Lower leg skin (tissue), 4 donors: Measurements from ENCODE around the gene LYRM4. TPM values are rescaled to one million over a fixed set of nuclear protein-coding genes. Genes with fewer than 3 reads are reported as not detected.

Experiments
- DNase-seq, 2 donors: peaks; one replicate each; pipeline ENCODE4 v3.0.0-alpha.2; 2019; ENCODE audit warnings: low spot score in 2 of 2
- H3K4me3 ChIP-seq: fragments of 200-600 bp; sonication (generic); 2 replicates; pipeline ENCODE4 v1.5.1; 2017; ENCODE audit warnings: mild to moderate bottlenecking, low read depth; ENCODE audit not compliant: poor library complexity, severe bottlenecking
- CTCF ChIP-seq, 3 donors: fragments of 450-650 bp; IDR thresholded peaks; one replicate each; pipeline ENCODE4 v1.5.1; 2016; ENCODE audit warnings: antibody characterized with exemption in 3 of 3, mild to moderate bottlenecking in 3 of 3, moderate library complexity in 2 of 3
- POLR2A ChIP-seq, 2 donors: fragments of 450-650 bp; IDR thresholded peaks; one replicate each; pipeline ENCODE4 v1.6.1; 2016 to 2017; ENCODE audit warnings: antibody characterized with exemption in 2 of 2, mild to moderate bottlenecking in 1 of 2, moderate library complexity in 1 of 2
- WGBS, 2 donors: methylation state at CpG; one replicate each; pipeline ENCODE4 v1.1.5; 2018; 5-methylcytosine and 5-hydroxymethylcytosine counted together
- intact Hi-C: fragments of 100-400 bp; cut with DNase I; formaldehyde crosslinking; loops from one replicate; pipeline ENCODE4 v1.15.0; 2023; ENCODE audit warnings: low total_unique reads
- total RNA-seq, 4 donors: library from RNA; depleted of rRNA; stranded (reverse); fragments of >200 nt; gene quantifications; one replicate each; pipeline ENCODE4 v1.1.0, GENCODE V29; 2016

Gene LYRM4
- total RNA-seq, 4 donors from 2014 or later, result 14.4 to 20.8 (median 20.4) TPM

- no peak for DNase-seq
- 95 to 97% methylated on average over 3 of the region's 3 CpGs for WGBS, 2 donors
- H3K4me3 ChIP-seq, result no peak overlapping the region
- no peak for TF ChIP-seq CTCF (IDR thresholded peaks at IDR 0.05)
- TF ChIP-seq POLR2A (IDR thresholded peaks at IDR 0.05), result no peak
- intact Hi-C loops, result no loop called here
Measured at GRCh38 chr6:5081182-5081581, 179.6 kb downstream of the LYRM4 start.

- intact Hi-C loops, result no loop called here
- H3K4me3 ChIP-seq, result no peak overlapping the region
- DNase-seq, result no peak
- WGBS, 2 donors, result 54 to 62% methylated on average over 3 of the region's 3 CpGs
- TF ChIP-seq POLR2A (IDR thresholded peaks at IDR 0.05) (no peak), CTCF (IDR thresholded peaks at IDR 0.05) (no peak)
Measured at GRCh38 chr6:5080574-5080973, 180.2 kb downstream of the LYRM4 start.

- TF ChIP-seq CTCF (IDR thresholded peaks at IDR 0.05) (no peak), POLR2A (IDR thresholded peaks at IDR 0.05) (no peak)
- H3K4me3 ChIP-seq, result no peak overlapping the region
- 81 to 94% methylated on average over 2 of the region's 2 CpGs for WGBS, 2 donors
- DNase-seq, result no peak
- intact Hi-C loops, result no loop called here
Measured at GRCh38 chr6:5079692-5080091, 181.1 kb downstream of the LYRM4 start.

- intact Hi-C loops, result no loop called here
- WGBS, 2 donors, result 76 to 77% methylated on average over 5 of the region's 5 CpGs
- no peak for DNase-seq
- TF ChIP-seq POLR2A (IDR thresholded peaks at IDR 0.05), result no peak
- TF ChIP-seq CTCF (IDR thresholded peaks at IDR 0.05), result no peak
- H3K4me3 ChIP-seq, result no peak overlapping the region
Measured at GRCh38 chr6:5078121-5078669, 182.6 kb downstream of the LYRM4 start.

GRCh38 chr6:5076931-5077330, 183.8 kb downstream of the LYRM4 start:
- H3K4me3 ChIP-seq, result no peak overlapping the region
- intact Hi-C loops, result no loop called here
- WGBS, 2 donors, result 89 to 93% methylated on average over 11 of the region's 11 CpGs
- TF ChIP-seq POLR2A (IDR thresholded peaks at IDR 0.05), result no peak
- TF ChIP-seq CTCF (IDR thresholded peaks at IDR 0.05), result no peak
- no peak for DNase-seq

GRCh38 chr6:5073992-5074391, 186.8 kb downstream of the LYRM4 start:
- DNase-seq, result no peak
- 76 to 86% methylated on average over 3 of the region's 3 CpGs for WGBS, 2 donors
- H3K4me3 ChIP-seq, result no peak overlapping the region
- intact Hi-C loops, result no loop called here
- TF ChIP-seq CTCF (IDR thresholded peaks at IDR 0.05) (no peak), POLR2A (IDR thresholded peaks at IDR 0.05) (no peak)
